A549 treated with GW870086 at 1 μM for 4 hours (cell line): ENCODE data around the gene RNASE11. TPM values are rescaled to one million over a fixed set of nuclear protein-coding genes. Genes with fewer than 3 reads are reported as not detected.

ENCODE experiments used
- total RNA-seq: library from RNA; stranded (reverse); fragments of 200-300 nt; extraction: Qiagen RNA extraction; gene quantifications from 5 replicates; pipeline ENCODE4 v1.2.3, GENCODE V29; 2022; ENCODE audit warnings: low read depth

Gene RNASE11
- not detected in 5 replicates for total RNA-seq

DNA sequence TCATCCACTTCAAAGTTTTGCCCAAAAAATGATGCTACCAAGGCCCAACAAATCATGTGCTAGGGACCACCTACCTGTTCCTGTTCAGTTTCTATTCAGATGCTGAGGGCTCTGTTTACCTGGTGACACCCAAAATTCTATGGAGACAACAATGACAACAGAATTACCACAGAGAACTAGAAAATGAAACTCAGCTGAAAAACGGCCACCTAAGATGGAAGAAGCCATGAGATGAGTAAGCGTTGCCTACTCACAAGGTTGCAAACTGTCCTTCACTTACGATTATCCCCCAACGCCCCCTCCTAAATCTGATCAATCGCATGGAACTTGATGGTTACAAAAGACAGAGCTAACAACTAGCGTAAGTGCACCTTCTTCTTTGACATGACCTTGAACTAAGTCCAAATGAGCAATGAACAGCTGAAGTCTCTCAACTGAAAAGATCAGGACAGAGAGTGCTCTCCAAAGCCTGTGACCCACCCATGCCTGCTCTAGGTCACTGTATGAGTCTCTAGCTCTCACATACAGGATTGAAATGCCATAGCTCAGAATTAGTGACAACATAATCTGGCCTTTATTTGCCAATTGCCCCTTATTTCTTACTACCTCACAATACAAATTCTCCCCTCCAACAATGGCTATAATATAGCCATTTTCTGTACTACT lies at the start of gene RNASE11:
TSS of gene RNASE11 (minus strand) at position 513 of the 666 bp plus-strand sequence.

DNA sequence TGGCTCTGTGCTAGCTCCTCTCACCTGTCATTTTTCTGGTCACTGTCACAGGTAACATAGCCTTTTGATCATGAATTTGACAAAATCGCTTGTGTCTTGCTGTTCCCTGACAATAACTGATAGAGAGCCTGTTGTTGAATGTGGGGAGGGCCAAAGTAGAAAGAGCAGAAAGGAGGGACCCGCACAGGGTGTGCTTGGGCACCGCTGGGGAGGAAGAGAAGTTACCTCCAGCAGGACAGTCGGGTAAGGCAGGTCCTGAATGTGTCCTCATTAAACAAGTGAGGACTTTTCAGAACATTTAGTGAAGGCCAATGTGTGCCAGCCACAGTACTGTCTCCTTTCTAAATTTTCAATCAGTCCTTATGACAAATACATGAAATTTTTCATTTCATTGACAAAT lies 3.4 kb upstream of the RNASE11 start, which contains the start of gene RNASE12:
TSS of gene RNASE12 (minus strand) at position 142 of the 400 bp plus-strand sequence. CDS start 653 bp downstream, outside the sequence.

DNA sequence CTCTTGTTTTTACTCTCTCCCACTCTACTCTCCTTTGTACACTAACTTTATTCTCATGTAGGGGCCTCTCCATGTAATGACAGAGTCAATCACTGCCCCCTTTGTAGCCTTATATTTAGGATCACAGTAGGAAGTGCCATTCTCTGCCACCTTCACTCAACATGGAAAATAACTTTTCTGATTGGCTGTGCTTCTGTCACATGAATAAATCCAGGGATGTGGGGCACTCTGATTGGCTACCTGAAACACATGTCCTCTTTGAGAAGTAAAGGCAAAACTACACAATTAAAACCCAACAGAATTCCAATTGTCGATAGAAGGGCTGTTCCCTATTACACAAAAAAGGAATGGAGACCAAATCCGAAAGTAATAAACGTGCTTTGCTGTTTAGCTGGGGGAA lies 26.8 kb downstream of the RNASE11 start, which contains the start of gene RNASE9:
TSS of gene RNASE9 (minus strand) at position 87 of the 400 bp plus-strand sequence.

Other genes starting within 250 kb of the RNASE11 start
- gene PARP2, start 244.4 kb downstream of the RNASE11 start, total RNA-seq: 17.2 to 23.2 TPM (median 19.6 TPM) in 5 replicates
- gene TEP1, start 174.5 kb downstream of the RNASE11 start, total RNA-seq: 8.3 to 10.6 TPM (median 9.2 TPM) in 5 replicates
- gene KLHL33, start 151.8 kb downstream of the RNASE11 start, total RNA-seq: not detected in 5 replicates
- gene OSGEP, start 133.2 kb downstream of the RNASE11 start, total RNA-seq: 23.8 to 28.4 TPM (median 25.2 TPM) in 5 replicates
- 248 to 258 TPM (median 252 TPM) in 5 replicates for gene APEX1, start 132.8 kb downstream of the RNASE11 start, total RNA-seq
- 28.5 to 38.8 TPM (median 31.7 TPM) in 5 replicates for gene PIP4P1, start 126.6 kb downstream of the RNASE11 start, total RNA-seq
- gene PNP, start 118.6 kb downstream of the RNASE11 start, total RNA-seq: 156 to 183 TPM (median 162 TPM) in 5 replicates
- 0.11 to 0.42 TPM (median 0.20 TPM) in 4 of 5 replicates, not detected in the other for gene RNASE10, start 82.5 kb downstream of the RNASE11 start, total RNA-seq
- gene RNASE9, start 27.0 kb downstream of the RNASE11 start, total RNA-seq: not detected in 5 replicates
- gene RNASE12, start 3.4 kb upstream of the RNASE11 start, total RNA-seq: not detected in 5 replicates
- gene OR6S1, start 53.7 kb upstream of the RNASE11 start, total RNA-seq: not detected in 5 replicates
- gene RNASE4, start 96.6 kb upstream of the RNASE11 start, total RNA-seq: 5.6 to 10.0 TPM (median 7.3 TPM) in 5 replicates
- gene ANG, start 100.8 kb upstream of the RNASE11 start, total RNA-seq: 8.0 to 12.4 TPM (median 10.5 TPM) in 5 replicates
- not detected in 5 replicates for gene EDDM3A, start 157.9 kb upstream of the RNASE11 start, total RNA-seq
- gene EDDM3B, start 180.4 kb upstream of the RNASE11 start, total RNA-seq: not detected in 5 replicates
- not detected in 5 replicates for gene RNASE6, start 193.3 kb upstream of the RNASE11 start, total RNA-seq
- gene RNASE1, start 214.8 kb upstream of the RNASE11 start, total RNA-seq: 0.17 to 0.50 TPM (median 0.27 TPM) in 4 of 5 replicates, not detected in the other